ENCODE measurements around the gene ZNF605. TPM values are rescaled to one million over a fixed set of nuclear protein-coding genes. Genes with fewer than 3 reads are reported as not detected.

ZNF605 gene
- 7.1 and 13.8 TPM in 2 replicates for total RNA-seq

GRCh38 chr12:132956011-132956788 is at the start of gene ZNF605:
TSS of gene ZNF605 (minus strand) at chr12:132956306. CDS start at chr12:132945635, 10,671 bp downstream.

DNA sequence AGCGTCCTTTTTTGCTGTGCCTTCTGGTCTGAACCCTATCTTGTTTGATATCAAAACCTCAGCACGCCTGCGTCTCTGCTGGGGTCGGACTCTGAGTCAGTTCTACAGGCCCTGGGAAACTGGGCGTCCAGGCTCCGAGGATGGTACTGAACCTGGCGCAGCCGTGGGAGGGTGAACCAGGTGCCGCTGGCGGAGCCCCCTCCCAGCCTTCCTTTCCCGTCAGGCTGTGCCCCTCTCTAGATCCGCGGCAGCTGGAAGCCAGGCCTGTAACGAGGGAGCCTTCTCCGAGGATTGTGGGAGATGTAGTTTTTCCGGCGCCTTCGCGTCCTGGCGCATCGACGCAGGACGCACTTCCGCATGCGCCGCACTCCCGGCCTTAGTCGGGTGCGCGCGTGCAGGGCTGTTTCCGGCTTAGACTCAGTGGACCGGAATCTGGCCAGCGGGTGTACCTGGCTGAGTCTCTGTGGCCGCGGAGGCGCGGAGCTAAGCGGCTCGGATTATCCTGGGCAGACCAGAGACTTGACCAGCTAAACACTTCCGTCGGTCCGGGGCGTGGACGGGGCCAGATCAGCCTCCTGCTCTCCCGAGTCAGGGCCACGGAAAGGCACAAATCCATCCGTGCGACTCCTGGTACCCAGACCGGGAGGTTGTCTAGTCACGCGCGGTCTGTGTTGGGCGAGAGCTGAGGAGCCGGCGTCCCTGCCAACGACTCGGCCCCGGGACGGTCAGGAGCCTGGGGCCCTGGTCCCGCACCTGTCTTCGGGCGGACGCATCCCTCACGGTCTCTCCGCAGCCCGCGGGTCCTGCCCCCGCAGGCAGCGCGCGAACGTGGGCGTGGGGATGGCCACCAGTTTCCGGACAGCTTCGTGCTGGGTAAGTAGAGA is 30.1 kb upstream of the ZNF605 start, which contains the start of gene ZNF26:
Gene ZNF26 (plus strand): TSS at position 367 of the 884 bp plus-strand sequence. CDS start 474 bp downstream, at position 841.

DNA sequence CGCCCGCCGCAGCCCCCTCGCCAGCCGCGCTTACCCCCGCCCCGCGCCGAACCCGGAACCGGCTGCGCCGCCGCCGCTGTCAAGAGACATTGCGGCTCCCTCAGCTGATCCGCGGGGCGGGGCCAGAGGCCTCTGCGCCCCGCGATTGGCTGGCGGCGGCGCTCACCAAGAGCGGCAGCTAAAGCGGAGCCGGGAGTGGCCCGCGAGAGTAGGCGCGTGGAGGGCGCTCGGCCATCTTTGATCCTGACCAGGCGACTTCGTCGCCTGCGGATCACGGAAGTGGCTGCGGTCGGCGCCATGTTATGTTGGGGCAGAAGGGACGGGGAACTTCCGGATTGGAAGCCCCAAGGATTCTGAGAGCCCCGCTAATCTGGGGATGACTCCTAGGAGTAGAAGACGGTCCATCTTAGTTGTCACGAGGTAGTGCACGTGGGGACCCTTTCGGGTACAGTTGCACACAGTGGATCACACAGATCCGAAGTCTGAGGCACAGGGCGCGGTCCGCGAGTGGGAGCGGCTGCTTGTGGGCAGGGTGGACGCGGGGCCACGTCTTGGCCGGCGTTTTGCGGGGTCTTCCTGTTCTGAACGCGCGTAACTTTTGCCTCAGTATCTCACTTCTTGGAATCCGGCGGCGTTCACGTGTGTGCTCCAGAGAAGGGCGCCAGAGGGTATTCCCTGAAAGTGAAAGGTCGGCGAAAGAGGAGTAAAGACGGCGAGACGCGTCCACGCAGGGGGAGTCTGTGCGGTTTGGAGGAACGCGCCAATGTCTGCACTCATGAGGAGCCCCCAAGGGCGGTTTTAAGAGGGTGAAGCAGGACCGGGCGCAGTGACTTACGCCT is 68.4 kb downstream of the ZNF605 start, which contains the start of gene CHFR:
Gene CHFR (minus strand): TSS at position 93 of the 839 bp plus-strand sequence. CDS start 277 bp downstream, outside the sequence.

Other genes with a start within 250 kb of the ZNF605 start
- 30.7 and 81.3 TPM in 2 replicates for gene PGAM5, start 245.5 kb downstream of the ZNF605 start, total RNA-seq
- gene ANKLE2, start 194.5 kb downstream of the ZNF605 start, total RNA-seq = 56.1 and 71.9 TPM in 2 replicates
- gene GOLGA3, start 127.4 kb downstream of the ZNF605 start, total RNA-seq = 165 and 236 TPM in 2 replicates
- 24.5 and 40.8 TPM in 2 replicates for gene CHFR, start 68.7 kb downstream of the ZNF605 start, total RNA-seq
- gene ZNF26, start 30.1 kb upstream of the ZNF605 start, total RNA-seq = 10.9 and 17.5 TPM in 2 replicates
- gene ZNF84, start 81.2 kb upstream of the ZNF605 start, total RNA-seq = 20.1 and 26.5 TPM in 2 replicates
- 17.4 and 17.8 TPM in 2 replicates for gene ZNF140, start 124.6 kb upstream of the ZNF605 start, total RNA-seq
- gene ZNF891, start 174.0 kb upstream of the ZNF605 start, total RNA-seq = 0.58 and 1.1 TPM in 2 replicates
- gene ZNF10, start 174.3 kb upstream of the ZNF605 start, total RNA-seq = 6.9 and 14.1 TPM in 2 replicates
- 25.5 and 36.6 TPM in 2 replicates for gene ZNF268, start 225.2 kb upstream of the ZNF605 start, total RNA-seq